GM12891 (cell line): ENCODE measurements around the gene TNFAIP3.
A peak's percentile ranks its signal among the peaks of the same experiment; 100 is the strongest.

Source experiments
- DNase-seq: peaks from one replicate; pipeline ENCODE4 v3.0.0; 2011; ENCODE audit warnings: low spot score; ENCODE audit not compliant: insufficient read length
- FAIRE-seq: peaks from 2 replicates; lab custom pipeline; 2011; peaks lifted over from hg19 to GRCh38; lab: Jason Lieb, UNC
- PAX5 ChIP-seq: IDR thresholded peaks from 2 replicates; pipeline ENCODE4 v1.6.1; 2011; ENCODE audit warnings: low read length, moderate library complexity, mild to moderate bottlenecking; ENCODE audit not compliant: insufficient read depth, severe bottlenecking
- POLR2A ChIP-seq: IDR thresholded peaks from 2 replicates; pipeline ENCODE4 v1.6.1; 2011; ENCODE audit warnings: low read depth, low read length, control low read depth
- POLR2AphosphoS5 ChIP-seq: IDR thresholded peaks from 2 replicates; pipeline ENCODE4 v1.6.1; 2011; ENCODE audit warnings: low read depth, low read length, control low read depth
- POU2F2 ChIP-seq: IDR thresholded peaks from 2 replicates; pipeline ENCODE4 v1.6.1; 2011; ENCODE audit warnings: low read depth, mild to moderate bottlenecking, control low read depth, low read length, moderate library complexity
- SPI1 ChIP-seq: IDR thresholded peaks from 2 replicates; pipeline ENCODE4 v1.6.1; 2011; ENCODE audit warnings: low read depth, low read length, control low read depth
- TAF1 ChIP-seq: IDR thresholded peaks from 2 replicates; pipeline ENCODE4 v1.6.1; 2011; ENCODE audit warnings: low read depth, low read length, control low read depth

Gene TNFAIP3

GRCh38 chr6:137901454-137901853, 34.4 kb downstream of the TNFAIP3 start:
- FAIRE-seq: peak; percentile 26
- TF ChIP-seq TAF1 (no peak), POLR2A (no peak), POLR2AphosphoS5 (no peak), POU2F2 (no peak), SPI1 (no peak), PAX5 (no peak)
- no peak for DNase-seq

GRCh38 chr6:137902699-137903098, 35.6 kb downstream of the TNFAIP3 start:
- FAIRE-seq (peak; percentile 33), DNase-seq (no peak)
- TF ChIP-seq PAX5: no peak
- no peak for TF ChIP-seq SPI1
- TF ChIP-seq TAF1: no peak
- no peak for TF ChIP-seq POLR2AphosphoS5

GRCh38 chr6:137903274-137903932, 36.3 kb downstream of the TNFAIP3 start:
- TF ChIP-seq POLR2AphosphoS5 (no peak), SPI1 (peak; percentile 22; the same call in 1 of the 2 replicates)
- no peak for DNase-seq
- peak; percentile 16 for FAIRE-seq

- no peak for DNase-seq
- peak; percentile 72; the same call in 1 of the 2 replicates for TF ChIP-seq POLR2AphosphoS5
- TF ChIP-seq TAF1: 0 out of 2 replicates have a peak, but pooled peaks have one; percentile 43
- TF ChIP-seq POU2F2: peak; percentile 78
- TF ChIP-seq POLR2A: peak; percentile 73
- TF ChIP-seq PAX5: no peak
- peak; percentile 38; the same call in 1 of the 2 replicates for TF ChIP-seq SPI1
- FAIRE-seq: peak; percentile 96
These were observed 37.1 kb downstream of the TNFAIP3 start for GRCh38 chr6:137903933-137904821.

GRCh38 chr6:137904822-137905617, 38.0 kb downstream of the TNFAIP3 start:
- DNase-seq: no peak
- no peak; the same call in 1 of the 2 replicates for TF ChIP-seq POU2F2
- TF ChIP-seq POLR2AphosphoS5: 0 out of 2 replicates have a peak, but pooled peaks have one; percentile 45
- TF ChIP-seq PAX5: no peak
- FAIRE-seq: peak; percentile 77

- FAIRE-seq (no peak), DNase-seq (no peak)
- TF ChIP-seq POLR2A (no peak), PAX5 (no peak), POLR2AphosphoS5 (no peak), TAF1 (no peak), SPI1 (no peak), POU2F2 (no peak)
These were observed 39.0 kb downstream of the TNFAIP3 start for GRCh38 chr6:137906020-137906472.

- no peak for TF ChIP-seq PAX5
- TF ChIP-seq TAF1: no peak
- TF ChIP-seq POLR2AphosphoS5: no peak
- no peak for TF ChIP-seq POU2F2
- TF ChIP-seq POLR2A: no peak
- DNase-seq (no peak), FAIRE-seq (no peak)
These were observed 40.1 kb downstream of the TNFAIP3 start for GRCh38 chr6:137907170-137907569.

- FAIRE-seq (no peak), DNase-seq (no peak)
- no peak for TF ChIP-seq TAF1
- no peak for TF ChIP-seq POLR2AphosphoS5
- no peak for TF ChIP-seq POLR2A
- TF ChIP-seq POU2F2: no peak
- no peak for TF ChIP-seq SPI1
- no peak for TF ChIP-seq PAX5
These were observed 42.5 kb downstream of the TNFAIP3 start for GRCh38 chr6:137909533-137909932.

GRCh38 chr6:137910424-137910834, 43.4 kb downstream of the TNFAIP3 start:
- FAIRE-seq (peak; percentile 80), DNase-seq (no peak)
- TF ChIP-seq POU2F2 (no peak), TAF1 (no peak)

GRCh38 chr6:137910843-137911456, 43.9 kb downstream of the TNFAIP3 start:
- FAIRE-seq: no peak

More at GRCh38 chr6:137910843-137911456, 43.9 kb downstream of the TNFAIP3 start:
- no peak for DNase-seq
- TF ChIP-seq SPI1: no peak
- TF ChIP-seq POLR2AphosphoS5: no peak
- TF ChIP-seq POLR2A: no peak
- TF ChIP-seq POU2F2: no peak
- TF ChIP-seq PAX5: no peak
- no peak for TF ChIP-seq TAF1
